Fibroblast of pulmonary artery (primary cell): ENCODE results near the gene HYOU1.

ENCODE experiments used
- DNase-seq: peaks from one replicate; pipeline ENCODE4 v3.0.0-alpha.2; 2010; ENCODE audit warnings: low read depth
- H3K4me3 ChIP-seq: replicated peaks from 2 replicates; pipeline ENCODE4 v1.5.1; 2011; ENCODE audit warnings: low read depth, mild to moderate bottlenecking, control low read depth, low read length, moderate library complexity
- CTCF ChIP-seq: IDR thresholded peaks from 2 replicates; pipeline ENCODE4 v1.5.1; 2011; ENCODE audit warnings: mild to moderate bottlenecking, control low read depth, low read length, inconsistent platforms; ENCODE audit errors: missing control alignments

Gene HYOU1

GRCh38 chr11:119029340-119030028 is 27.5 kb downstream of the HYOU1 start:
- DNase-seq: no peak
- no peak overlapping the region for H3K4me3 ChIP-seq
- TF ChIP-seq CTCF: no peak

GRCh38 chr11:119029069-119029339 is 28.0 kb downstream of the HYOU1 start:
- no peak for DNase-seq

GRCh38 chr11:119028346-119029068 is 28.5 kb downstream of the HYOU1 start:
- H3K4me3 ChIP-seq: no peak overlapping the region
- TF ChIP-seq CTCF: no peak
- DNase-seq: no peak

More at GRCh38 chr11:119029069-119029339, 28.0 kb downstream of the HYOU1 start:
- TF ChIP-seq CTCF: no peak
- no peak overlapping the region for H3K4me3 ChIP-seq

- no peak for TF ChIP-seq CTCF
- DNase-seq: no peak
- no peak overlapping the region for H3K4me3 ChIP-seq
These were observed 29.3 kb downstream of the HYOU1 start for GRCh38 chr11:119027561-119028345.

- TF ChIP-seq CTCF: no peak
- DNase-seq: no peak
- no peak overlapping the region for H3K4me3 ChIP-seq
These were observed 30.0 kb downstream of the HYOU1 start for GRCh38 chr11:119026970-119027369.

GRCh38 chr11:119025978-119026766 is 30.8 kb downstream of the HYOU1 start:
- H3K4me3 ChIP-seq: no peak overlapping the region
- no peak for TF ChIP-seq CTCF
- no peak for DNase-seq
